Calu3 (cell line): ENCODE results near the gene MYO1C. TPM values are rescaled to one million over a fixed set of nuclear protein-coding genes. Genes with fewer than 3 reads are reported as not detected.
"Not testable (repeated sequence)": the region's sequence is repeated elsewhere in the genome, so short reads cannot be mapped to it uniquely, and the experiment has no call there.

Experiments used
- BruUV-seq: library from RNA; stranded (reverse); fragments of 400-500 nt; replicated peaks from 2 replicates; lab custom pipeline; 2021; lab: Mats Ljungman, UMichigan
- CTCF ChIA-PET: fragments of 300-600 bp; sonication (Branson Sonifier 250); formaldehyde crosslinking; loops from one replicate; lab custom pipeline; 2022; ENCODE audit warnings: antibody characterized with exemption; lab: Charles Lee
- DNase-seq: peaks from one replicate; pipeline ENCODE4 v3.0.0; 2022
- H3K27ac Mint-ChIP-seq: one replicate; pipeline ENCODE4 v1.8.0; 2022; ENCODE audit warnings: mixed read lengths; ENCODE audit not compliant: unreplicated experiment
- H3K27me3 Mint-ChIP-seq: one replicate; pipeline ENCODE4 v1.8.0; 2022; ENCODE audit warnings: mixed read lengths; ENCODE audit not compliant: unreplicated experiment
- H3K36me3 Mint-ChIP-seq: one replicate; pipeline ENCODE4 v1.8.0; 2022; ENCODE audit warnings: mild to moderate bottlenecking, moderate library complexity, mixed read lengths; ENCODE audit not compliant: insufficient read depth, unreplicated experiment
- H3K4me1 Mint-ChIP-seq: one replicate; pipeline ENCODE4 v1.8.0; 2022; ENCODE audit warnings: mild to moderate bottlenecking, low read depth, mixed read lengths; ENCODE audit not compliant: unreplicated experiment
- H3K4me3 Mint-ChIP-seq: one replicate; pipeline ENCODE4 v1.8.0; 2022; ENCODE audit warnings: mild to moderate bottlenecking, low read depth, moderate library complexity, mixed read lengths; ENCODE audit not compliant: unreplicated experiment
- H3K9me3 Mint-ChIP-seq: one replicate; pipeline ENCODE4 v1.8.0; 2022; ENCODE audit warnings: low read depth, mixed read lengths; ENCODE audit not compliant: unreplicated experiment
- CTCF ChIP-seq: fragments of 200-600 bp; IDR thresholded peaks from one replicate; pipeline ENCODE4 v1.8.0; 2022; ENCODE audit warnings: antibody characterized with exemption; ENCODE audit not compliant: unreplicated experiment
- intact Hi-C: fragments of 100-400 bp; cut with micrococcal nuclease; formaldehyde crosslinking; loops from one replicate; pipeline ENCODE4 v1.10.0; 2022; ENCODE audit not compliant: unreplicated experiment
- total RNA-seq: library from RNA; stranded (reverse); gene quantifications from 2 replicates; pipeline ENCODE4 v1.2.3, GENCODE V29; 2022

The MYO1C gene
- total RNA-seq, 1 experiment from 2014 or later = 117 TPM

GRCh38 chr17:1535737-1536136 is 43.3 kb upstream of the MYO1C start:
- Mint-ChIP-seq H3K4me3 (no peak overlapping the region), H3K36me3 (peaks cover 3% of the 10 kb centered on the region), H3K27me3 (no peaks in the 10 kb centered on the region), H3K4me1 (peaks cover 1% of the 10 kb centered on the region), H3K27ac (no peak overlapping the region), H3K9me3 (no peaks in the 10 kb centered on the region)
- no peak for DNase-seq
- BruUV-seq = no TSS peak
- no peak for TF ChIP-seq CTCF
- CTCF ChIA-PET = no interaction called here
- intact Hi-C loops = no loop called here

- Mint-ChIP-seq H3K4me1 (peaks cover 12% of the 10 kb centered on the region), H3K27me3 (no peaks in the 10 kb centered on the region), H3K4me3 (no peak overlapping the region), H3K9me3 (no peaks in the 10 kb centered on the region), H3K27ac (no peak overlapping the region), H3K36me3 (no peaks in the 10 kb centered on the region)
- no peak for DNase-seq
- BruUV-seq = no TSS peak
- CTCF ChIA-PET = interaction anchor here (0.6 kb wide), 1 partner anchor 99 kb away, joined by 5 read pairs; no protein-coding TSS in a partner anchor
- TF ChIP-seq CTCF = no peak
- intact Hi-C loops = no loop called here
Measured at GRCh38 chr17:1533661-1534325, 41.3 kb upstream of the MYO1C start.

GRCh38 chr17:1532836-1533602 is 40.5 kb upstream of the MYO1C start:
- no TSS peak for BruUV-seq
- intact Hi-C loops = no loop called here
- H3K4me3 Mint-ChIP-seq = no peak overlapping the region
- CTCF ChIA-PET = interaction anchor here (0.6 kb wide), 1 partner anchor 98 kb away, joined by 5 read pairs; no protein-coding TSS in a partner anchor
- H3K36me3 Mint-ChIP-seq = no peaks in the 10 kb centered on the region
- TF ChIP-seq CTCF = no peak
- H3K27me3 Mint-ChIP-seq = no peaks in the 10 kb centered on the region
- no peak for DNase-seq
- no peak overlapping the region for H3K27ac Mint-ChIP-seq
- H3K4me1 Mint-ChIP-seq = peaks cover 12% of the 10 kb centered on the region
- H3K9me3 Mint-ChIP-seq = no peaks in the 10 kb centered on the region

- Mint-ChIP-seq H3K4me3 (no peak overlapping the region), H3K27me3 (no peaks in the 10 kb centered on the region), H3K36me3 (peaks cover 4% of the 10 kb centered on the region), H3K4me1 (peaks cover 12% of the 10 kb centered on the region), H3K9me3 (no peaks in the 10 kb centered on the region), H3K27ac (peak overlapping the region; percentile 3)
- no peak for TF ChIP-seq CTCF
- DNase-seq = no peak
- CTCF ChIA-PET = no interaction called here
- BruUV-seq = no TSS peak
- intact Hi-C loops = no loop called here
Measured at GRCh38 chr17:1529863-1530262, 37.4 kb upstream of the MYO1C start.

- H3K27ac Mint-ChIP-seq, H3K36me3 Mint-ChIP-seq, H3K9me3 Mint-ChIP-seq, H3K27me3 Mint-ChIP-seq, CTCF ChIA-PET, H3K4me3 Mint-ChIP-seq, DNase-seq, intact Hi-C loops, BruUV-seq: not testable (repeated sequence)
- peaks cover 12% of the 10 kb centered on the region for H3K4me1 Mint-ChIP-seq
Measured at GRCh38 chr17:1526876-1527275, 34.4 kb upstream of the MYO1C start.
